Kidney glomerular epithelial cell (primary cell): ENCODE measurements around the gene MED29.

Source experiments
- DNase-seq: peaks from one replicate; lab custom pipeline; 2025; lab: John Stamatoyannopoulos, UW

MED29 gene

GRCh38 chr19:39411081-39411831, 20.1 kb downstream of the MED29 start:
- DNase-seq: no peak

- peak; percentile 94 for DNase-seq
Observed at GRCh38 chr19:39411832-39412099, 20.6 kb downstream of the MED29 start.

- peak; percentile 98 for DNase-seq
Observed at GRCh38 chr19:39412100-39412866, 21.1 kb downstream of the MED29 start, which contains the start of gene PLEKHG2. Gene PLEKHG2, plus strand, starts transcription at chr19:39412669. Its CDS starts 1,418 bp downstream, at chr19:39414087.

GRCh38 chr19:39412867-39413271, 21.7 kb downstream of the MED29 start:
- DNase-seq: no peak

- DNase-seq: no peak
Observed at GRCh38 chr19:39413272-39413910, 22.2 kb downstream of the MED29 start.

- peak; percentile 18 for DNase-seq
Observed at GRCh38 chr19:39413911-39414608, 22.9 kb downstream of the MED29 start.

GRCh38 chr19:39415111-39416046, 24.2 kb downstream of the MED29 start:
- no peak for DNase-seq

- no peak for DNase-seq
Observed at GRCh38 chr19:39416152-39417120, 25.3 kb downstream of the MED29 start.

GRCh38 chr19:39417463-39418181, 26.4 kb downstream of the MED29 start:
- DNase-seq: no peak

- no peak for DNase-seq
Observed at GRCh38 chr19:39419003-39419402, 27.8 kb downstream of the MED29 start.

- DNase-seq: no peak
Observed at GRCh38 chr19:39420769-39421168, 29.6 kb downstream of the MED29 start.

GRCh38 chr19:39422020-39422419, 30.8 kb downstream of the MED29 start:
- no peak for DNase-seq

- DNase-seq: no peak
Observed at GRCh38 chr19:39423258-39424086, 32.3 kb downstream of the MED29 start.

GRCh38 chr19:39424934-39425333, 33.8 kb downstream of the MED29 start:
- DNase-seq: no peak

GRCh38 chr19:39425744-39426143, 34.6 kb downstream of the MED29 start:
- DNase-seq: no peak

GRCh38 chr19:39426170-39426569, 35.0 kb downstream of the MED29 start:
- DNase-seq: no peak

- no peak for DNase-seq
Observed at GRCh38 chr19:39427707-39428106, 36.5 kb downstream of the MED29 start.

GRCh38 chr19:39428283-39429112, 37.3 kb downstream of the MED29 start:
- peak; percentile 86 for DNase-seq
